Fibroblast of lung (primary cell): ENCODE data around the gene ATP5F1D. TPM values are rescaled to one million over a fixed set of nuclear protein-coding genes. Genes with fewer than 3 reads are reported as not detected.

Experiments used
- DNase-seq, 2 donors: peaks; one replicate each; pipeline versions ENCODE4 v3.0.0 to v3.0.0-alpha.2; 2010; ENCODE audit warnings: low read depth in 2 of 2
- H2AFZ ChIP-seq: 2 replicates; pipeline ENCODE4 v1.5.1; 2012; ENCODE audit warnings: low read length, control low read depth, inconsistent platforms
- H3K27ac ChIP-seq: 2 replicates; pipeline ENCODE4 v1.5.1; 2011; ENCODE audit warnings: low read length, control low read depth; ENCODE audit not compliant: insufficient read depth
- H3K27me3 ChIP-seq: 2 replicates; pipeline ENCODE4 v1.5.1; 2011; ENCODE audit warnings: mild to moderate bottlenecking, low read length; ENCODE audit not compliant: control insufficient read depth, insufficient read depth
- H3K36me3 ChIP-seq: 2 replicates; pipeline ENCODE4 v1.5.1; 2011; ENCODE audit warnings: low read length; ENCODE audit not compliant: control insufficient read depth, insufficient read depth
- H3K4me1 ChIP-seq: 2 replicates; pipeline ENCODE4 v1.5.1; 2011; ENCODE audit warnings: low read length; ENCODE audit not compliant: control insufficient read depth, insufficient read depth; ENCODE audit errors: extremely low read depth
- H3K4me2 ChIP-seq: 2 replicates; pipeline ENCODE4 v1.5.1; 2011; ENCODE audit warnings: low read length, control low read depth; ENCODE audit not compliant: insufficient read depth; ENCODE audit errors: extremely low read depth
- H3K4me3 ChIP-seq, 4 experiments: fragments of 200-600 bp in 1 of 4; sonication (generic) in 1 of 4; replicated peaks in 1 of 4; 2 replicates each; pipeline ENCODE4 v1.5.1; 2011 to 2016; ENCODE audit warnings: low read length in 4 of 4, low read depth in 3 of 4, mild to moderate bottlenecking in 3 of 4, control low read depth in 2 of 4, inconsistent platforms in 1 of 4, mixed read lengths in 1 of 4; ENCODE audit not compliant: insufficient read depth in 1 of 4; ENCODE audit errors: control extremely low read depth in 1 of 4
- H3K79me2 ChIP-seq: 2 replicates; pipeline ENCODE4 v1.5.1; 2012; ENCODE audit warnings: mild to moderate bottlenecking, low read length, inconsistent platforms; ENCODE audit not compliant: control insufficient read depth, insufficient read depth
- H3K9ac ChIP-seq: 2 replicates; pipeline ENCODE4 v1.5.1; 2011; ENCODE audit warnings: mild to moderate bottlenecking, low read length, control low read depth; ENCODE audit not compliant: insufficient read depth
- H3K9me3 ChIP-seq: 2 replicates; pipeline ENCODE4 v1.5.1; 2012; ENCODE audit warnings: low read depth, low read length; ENCODE audit not compliant: control insufficient read depth, insufficient read depth
- H4K20me1 ChIP-seq: 2 replicates; pipeline ENCODE4 v1.5.1; 2011; ENCODE audit warnings: low read length; ENCODE audit not compliant: control insufficient read depth, insufficient read depth; ENCODE audit errors: extremely low read depth
- CTCF ChIP-seq, 2 donors: IDR thresholded peaks in 1 of 2; conservative IDR thresholded peaks in 1 of 2; 1 replicate in 1 of 2; 2 replicates in 1 of 2; pipeline ENCODE4 v1.5.1; 2011 to 2012; ENCODE audit warnings: low read length in 2 of 2, control low read depth in 1 of 2, inconsistent platforms in 1 of 2, low read depth in 1 of 2, mild to moderate bottlenecking in 1 of 2
- EZH2 ChIP-seq: IDR thresholded peaks from 2 replicates; pipeline ENCODE4 v1.5.1; 2012; ENCODE audit warnings: low read length, control low read depth, mild to moderate bottlenecking; ENCODE audit errors: missing control alignments
- polyA plus RNA-seq, 2 donors: library from polyadenylated mRNA; depleted of rRNA in 1 of 2; stranded (reverse) in 1 of 2; unstranded in 1 of 2; fragments of >200 nt; gene quantifications; 2 replicates each; pipeline ENCODE4 v1.2.1, GENCODE V29; 2011 to 2012; ENCODE audit warnings: missing spikeins in 1 of 2
- total RNA-seq: library from RNA; depleted of rRNA; stranded (reverse); fragments of >200 nt; gene quantifications from 2 replicates; pipeline ENCODE4 v1.2.1, GENCODE V29; 2014

The ATP5F1D gene
- total and polyA plus RNA-seq, 2 donors (not counting 1 experiment from before 2014, with no cell fraction given), result 20.5 to 53.8 TPM

GRCh38 chr19:1277061-1277460 lies 35.5 kb downstream of the ATP5F1D start:
- Histone ChIP-seq H3K4me2 (no peak overlapping the region), H3K4me1 (peaks cover 21% of the 10 kb centered on the region), H3K79me2 (peaks cover 34% of the 10 kb centered on the region), H3K36me3 (peaks cover 39% of the 10 kb centered on the region), H3K9ac (no peak overlapping the region), H3K4me3 (no peak overlapping the region), H3K9me3 (no peaks in the 10 kb centered on the region), H2AFZ (no peak overlapping the region), H3K27me3 (no peaks in the 10 kb centered on the region), H3K27ac (no peak overlapping the region), H4K20me1 (no peaks in the 10 kb centered on the region)
- no peak for DNase-seq
- TF ChIP-seq CTCF (conservative IDR thresholded peaks at IDR 0.05 in 1 of 2, IDR thresholded peaks at IDR 0.05 in 1 of 2; ENCODE audit: low read depth in 1 of 2, low read length in 2 of 2) (no peak), EZH2 (no peak)

- Histone ChIP-seq H3K79me2 (peaks cover 24% of the 10 kb centered on the region), H4K20me1 (no peaks in the 10 kb centered on the region), H3K4me1 (peaks cover 18% of the 10 kb centered on the region), H3K9me3 (no peaks in the 10 kb centered on the region), H3K4me2 (no peak overlapping the region), H3K4me3 (no peak overlapping the region), H3K27ac (no peak overlapping the region), H3K9ac (no peak overlapping the region), H3K27me3 (no peaks in the 10 kb centered on the region), H3K36me3 (peaks cover 36% of the 10 kb centered on the region), H2AFZ (no peak overlapping the region)
- TF ChIP-seq CTCF (conservative IDR thresholded peaks at IDR 0.05 in 1 of 2, IDR thresholded peaks at IDR 0.05 in 1 of 2; ENCODE audit: low read depth in 1 of 2, low read length in 2 of 2) (no peak), EZH2 (no peak)
- no peak for DNase-seq
These were observed 36.5 kb downstream of the ATP5F1D start for GRCh38 chr19:1278074-1278473.

GRCh38 chr19:1278713-1279660 lies 37.4 kb downstream of the ATP5F1D start:
- Histone ChIP-seq H4K20me1 (no peaks in the 10 kb centered on the region), H3K4me3 (no peak overlapping the region), H3K79me2 (peaks cover 16% of the 10 kb centered on the region), H3K4me2 (no peak overlapping the region), H3K4me1 (peaks cover 17% of the 10 kb centered on the region), H3K9ac (no peak overlapping the region), H3K27ac (no peak overlapping the region), H2AFZ (no peak overlapping the region), H3K27me3 (peaks cover 2% of the 10 kb centered on the region), H3K9me3 (no peaks in the 10 kb centered on the region), H3K36me3 (peaks cover 28% of the 10 kb centered on the region)
- TF ChIP-seq EZH2, result no peak
- TF ChIP-seq CTCF (conservative IDR thresholded peaks at IDR 0.05 in 1 of 2, IDR thresholded peaks at IDR 0.05 in 1 of 2; ENCODE audit: low read depth in 1 of 2, low read length in 2 of 2), result no peak
- DNase-seq, result no peak
